Measurements from ENCODE around the gene GPR52. TPM values are rescaled to one million over a fixed set of nuclear protein-coding genes. Genes with fewer than 3 reads are reported as not detected.

Gene GPR52
- total and polyA plus RNA-seq, 2 donors (not counting 3 experiments of a cell fraction or from before 2014, with no cell fraction given): 0.33 to 2.2 TPM

- H3K9me1 ChIP-seq (replicated peaks; ENCODE audit: control insufficient read depth, extremely low read depth, insufficient read depth, low read length): no peaks in the 10 kb centered on the region
- no peaks in the 10 kb centered on the region for H4K20me1 ChIP-seq (replicated peaks; ENCODE audit: control insufficient read depth, extremely low read depth, insufficient read depth, low read length)
- H3K4me1 ChIP-seq (ENCODE audit: control insufficient read depth, extremely low read depth, insufficient read depth, low read length): no peaks in the 10 kb centered on the region
- ChIA-PET POLR2A (no interaction called here), CTCF (interaction anchor here (1.0 to 1.6 kb wide), 3 partner anchors 9 to 313 kb away, joined by 3 to 6 read pairs (median 5); no protein-coding TSS in a partner anchor)
- no peaks in the 10 kb centered on the region for H3K36me3 ChIP-seq (ENCODE audit: control insufficient read depth in 2 of 2, extremely low read depth in 1 of 2, insufficient read depth in 2 of 2, low read length in 2 of 2)
- intact Hi-C loops (cut with micrococcal nuclease): no loop called here
- no TSS peak for BruUV-seq (replicated peaks)
- H3K9ac ChIP-seq (replicated peaks; ENCODE audit: extremely low read depth, insufficient read depth, low read length): no peak overlapping the region
- no peaks in the 10 kb centered on the region for H3K27me3 ChIP-seq (ENCODE audit: control insufficient read depth in 2 of 2, insufficient read depth in 2 of 2, low read length in 2 of 2)
- FAIRE-seq (no peak), DNase-seq (ENCODE audit: low read depth, low spot score) (no peak)
- H3K9me3 ChIP-seq (replicated peaks; ENCODE audit: control insufficient read depth, insufficient read depth, low read length): no peaks in the 10 kb centered on the region
- no peak overlapping the region for H3K4me2 ChIP-seq (ENCODE audit: insufficient read depth, low read length)
- dilution Hi-C loops (cut with MboI; ENCODE audit: extremely low pct_ligation_motif_present, low sequenced_read_pairs): no loop called here
- H2AFZ ChIP-seq (ENCODE audit: low read depth, low read length): no peak overlapping the region
- no peaks in the 10 kb centered on the region for H3K79me2 ChIP-seq (ENCODE audit: control insufficient read depth, insufficient read depth, low read length)
- TF ChIP-seq JUN (IDR thresholded peaks at IDR 0.05; ENCODE audit: borderline replicate concordance, insufficient read depth, insufficient read length, low read depth) (no peak), CTCF (IDR thresholded peaks at IDR 0.05; ENCODE audit: extremely low read depth in 1 of 2, insufficient read depth in 1 of 2, low read depth in 1 of 2, low read length in 2 of 2) (no peak), FOS (IDR thresholded peaks at IDR 0.05; ENCODE audit: borderline replicate concordance, insufficient read depth, low read length) (no peak), MYC (IDR thresholded peaks at IDR 0.05; ENCODE audit: low read depth, low read length) (no peak), EZH2 (IDR thresholded peaks at IDR 0.05; ENCODE audit: borderline replicate concordance, low read depth, low read length, severe bottlenecking) (no peak), POLR2AphosphoS5 (IDR thresholded peaks at IDR 0.05; ENCODE audit: insufficient read depth, low read depth, low read length) (no peak), POLR2A (IDR thresholded peaks at IDR 0.05; ENCODE audit: low read depth, low read length) (no peak), MAX (IDR thresholded peaks at IDR 0.05; ENCODE audit: insufficient read depth, insufficient read length) (no peak), GATA2 (IDR thresholded peaks at IDR 0.05; ENCODE audit: insufficient read depth, insufficient read length, low read depth, low read length) (no peak)
- H3K27ac ChIP-seq (ENCODE audit: insufficient read depth, low read depth, low read length): no peak overlapping the region
- no peak overlapping the region for H3K4me3 ChIP-seq (replicated peaks in 1 of 3; ENCODE audit: insufficient read depth in 1 of 3, low read depth in 1 of 3, low read length in 3 of 3)
Measured at GRCh38 chr1:174413632-174414031, 34.1 kb upstream of the GPR52 start.

Data from endothelial cell of umbilical vein (primary cell).